ENCODE data around the gene STOML2. TPM values are rescaled to one million over a fixed set of nuclear protein-coding genes. Genes with fewer than 3 reads are reported as not detected.

Gene STOML2
- polyA plus RNA-seq, 1 donor (not counting 4 experiments of a cell fraction or from before 2014, with no cell fraction given) = 149 TPM

DNA sequence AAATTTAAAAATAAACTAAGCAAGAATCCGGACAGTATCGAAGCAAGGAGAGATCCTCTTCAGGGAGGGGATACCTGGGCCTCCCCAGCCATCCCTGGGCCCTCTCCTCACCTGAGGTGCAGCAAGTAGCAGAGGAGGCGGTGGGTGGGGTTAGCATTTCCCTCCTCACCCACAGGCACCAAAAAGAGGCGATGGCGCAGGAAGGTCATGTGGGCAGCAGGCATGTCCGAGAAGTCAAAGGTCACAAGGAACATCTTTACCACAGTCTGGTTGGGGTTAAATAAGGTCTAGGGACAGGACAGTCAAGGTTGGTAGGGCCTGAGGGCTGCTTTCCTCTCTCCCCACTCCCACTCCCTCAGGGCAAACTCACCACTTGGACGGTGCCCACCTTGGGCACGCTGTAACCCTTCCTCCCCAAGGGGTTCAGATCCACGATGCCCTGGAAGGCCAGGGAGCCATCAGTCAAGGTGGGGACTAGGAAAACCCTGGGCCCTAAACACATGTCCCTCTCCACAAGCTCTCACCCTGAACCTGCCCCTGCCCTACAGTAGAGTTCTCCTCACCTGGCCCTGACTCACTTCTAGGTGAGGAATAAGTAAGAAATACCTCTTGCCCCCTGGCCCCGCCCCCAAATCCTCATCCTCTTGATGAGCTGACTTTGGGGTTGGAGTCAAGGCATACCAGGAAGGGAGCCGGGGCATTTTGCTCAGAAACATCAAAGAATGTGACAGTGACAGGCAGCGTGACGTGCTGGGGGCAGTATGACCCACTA is 2.8 kb upstream of the STOML2 start:
- peaks cover 45% of the 10 kb centered on the region for H3K79me2 ChIP-seq (ENCODE audit: control insufficient read depth, insufficient read depth, low read length)
- H3K9me1 ChIP-seq (ENCODE audit: control insufficient read depth, extremely low read depth, insufficient read depth, low read length) = no peaks in the 10 kb centered on the region
- H3K27ac ChIP-seq (ENCODE audit: control insufficient read depth, insufficient read depth, low read length) = no peak overlapping the region
- no peak overlapping the region for H2AFZ ChIP-seq (ENCODE audit: control insufficient read depth, low read length)
- TF ChIP-seq EZH2 (IDR thresholded peaks at IDR 0.05; ENCODE audit: low read length) = no peak
- no peak for TF ChIP-seq CTCF (optimal IDR thresholded peaks at IDR 0.05 in 1 of 3, IDR thresholded peaks at IDR 0.05 in 1 of 3, conservative IDR thresholded peaks at IDR 0.05 in 1 of 3; ENCODE audit: extremely low read depth in 1 of 3, insufficient read depth in 2 of 3, low read length in 3 of 3)
- peaks cover 44 to 49% of the 10 kb centered on the region in 2 experiments for H3K36me3 ChIP-seq (ENCODE audit: control insufficient read depth in 2 of 2, extremely low read depth in 1 of 2, insufficient read depth in 2 of 2, low read length in 2 of 2)
- no peak overlapping the region for H3K4me3 ChIP-seq (ENCODE audit: control insufficient read depth in 2 of 3, extremely low read depth in 1 of 3, insufficient read depth in 2 of 3, low read depth in 1 of 3, low read length in 3 of 3)
- DNase-seq (ENCODE audit: low read depth, low spot score) (no peak), FAIRE-seq (no peak)
- H3K9me3 ChIP-seq (ENCODE audit: control insufficient read depth, low read depth, low read length) = no peaks in the 10 kb centered on the region
- H3K27me3 ChIP-seq (ENCODE audit: control insufficient read depth, extremely low read depth, insufficient read depth, low read length) = no peaks in the 10 kb centered on the region
- H4K20me1 ChIP-seq (ENCODE audit: control insufficient read depth, extremely low read depth, insufficient read depth, low read length) = peaks cover 13% of the 10 kb centered on the region
- H3K9ac ChIP-seq (ENCODE audit: control insufficient read depth, extremely low read depth, insufficient read depth, low read length) = no peak overlapping the region
- no peak overlapping the region for H3K4me2 ChIP-seq (ENCODE audit: control insufficient read depth, extremely low read depth, insufficient read depth, low read depth, low read length)
- dilution Hi-C loops (cut with MboI; ENCODE audit: extremely low pct_ligation_motif_present, low sequenced_read_pairs) = no loop called here
- H3K4me1 ChIP-seq (ENCODE audit: control insufficient read depth, extremely low read depth, insufficient read depth, low read length) = peaks cover 27% of the 10 kb centered on the region

DNA sequence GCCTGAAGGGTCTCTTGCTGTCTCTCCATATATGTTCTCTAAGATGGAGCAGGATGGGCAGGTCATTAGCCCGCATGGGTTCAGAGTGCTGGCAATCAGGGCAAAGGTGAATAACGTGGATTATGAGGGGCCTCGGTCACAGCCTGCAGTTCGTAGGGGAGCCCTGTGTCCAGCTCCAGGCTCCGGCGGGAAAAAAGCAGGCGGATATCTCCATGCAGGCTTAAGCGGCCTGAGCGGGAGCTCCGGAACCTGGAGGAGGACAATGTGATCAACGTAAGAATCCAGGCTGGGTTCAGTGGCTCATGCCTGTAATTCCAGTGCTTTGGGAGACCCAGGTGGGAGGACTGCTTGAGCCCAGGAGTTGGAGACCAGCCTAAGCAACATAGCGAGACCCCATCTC is 2.2 kb upstream of the STOML2 start:
- Histone ChIP-seq H3K4me3 (ENCODE audit: control insufficient read depth in 2 of 3, extremely low read depth in 1 of 3, insufficient read depth in 2 of 3, low read depth in 1 of 3, low read length in 3 of 3) (no peak overlapping the region), H3K36me3 (ENCODE audit: control insufficient read depth in 2 of 2, extremely low read depth in 1 of 2, insufficient read depth in 2 of 2, low read length in 2 of 2) (peaks cover 48 to 49% of the 10 kb centered on the region in 2 experiments), H4K20me1 (ENCODE audit: control insufficient read depth, extremely low read depth, insufficient read depth, low read length) (peaks cover 8% of the 10 kb centered on the region), H3K4me1 (ENCODE audit: control insufficient read depth, extremely low read depth, insufficient read depth, low read length) (peaks cover 20% of the 10 kb centered on the region), H3K27me3 (ENCODE audit: control insufficient read depth, extremely low read depth, insufficient read depth, low read length) (no peaks in the 10 kb centered on the region), H2AFZ (ENCODE audit: control insufficient read depth, low read length) (no peak overlapping the region), H3K4me2 (ENCODE audit: control insufficient read depth, extremely low read depth, insufficient read depth, low read depth, low read length) (no peak overlapping the region), H3K9me3 (ENCODE audit: control insufficient read depth, low read depth, low read length) (no peaks in the 10 kb centered on the region), H3K27ac (ENCODE audit: control insufficient read depth, insufficient read depth, low read length) (no peak overlapping the region), H3K9me1 (ENCODE audit: control insufficient read depth, extremely low read depth, insufficient read depth, low read length) (no peaks in the 10 kb centered on the region), H3K9ac (ENCODE audit: control insufficient read depth, extremely low read depth, insufficient read depth, low read length) (no peak overlapping the region), H3K79me2 (ENCODE audit: control insufficient read depth, insufficient read depth, low read length) (peaks cover 39% of the 10 kb centered on the region)
- dilution Hi-C loops (cut with MboI; ENCODE audit: extremely low pct_ligation_motif_present, low sequenced_read_pairs) = no loop called here
- no peak for FAIRE-seq
- TF ChIP-seq EZH2 (IDR thresholded peaks at IDR 0.05; ENCODE audit: low read length) = no peak
- no peak for TF ChIP-seq CTCF (optimal IDR thresholded peaks at IDR 0.05 in 1 of 3, IDR thresholded peaks at IDR 0.05 in 1 of 3, conservative IDR thresholded peaks at IDR 0.05 in 1 of 3; ENCODE audit: extremely low read depth in 1 of 3, insufficient read depth in 2 of 3, low read length in 3 of 3)
- no peak for DNase-seq (ENCODE audit: low read depth, low spot score)
